ENCODE data around the gene PIK3R3.

GRCh38 chr1:46041551-46041950 lies 90.9 kb downstream of the PIK3R3 start:
- TF ChIP-seq CTCF (IDR thresholded peaks at IDR 0.05) (no peak), SP1 (CRISPR knock-in tag; conservative IDR thresholded peaks at IDR 0.05) (no peak), USF2 (CRISPR knock-in tag; IDR thresholded peaks at IDR 0.05) (no peak), TCF7 (CRISPR knock-in tag; IDR thresholded peaks at IDR 0.05; ENCODE audit: low read depth) (no peak), RELA (CRISPR knock-in tag; IDR thresholded peaks at IDR 0.05; ENCODE audit: borderline replicate concordance) (no peak), MAX (CRISPR knock-in tag; IDR thresholded peaks at IDR 0.05) (no peak), RORB (CRISPR knock-in tag; IDR thresholded peaks at IDR 0.05) (no peak), NR2C2 (CRISPR knock-in tag; IDR thresholded peaks at IDR 0.05) (no peak)

Measured in WTC11 (cell line).